Keratinocyte (primary cell): ENCODE results near the gene KRT4. TPM values are rescaled to one million over a fixed set of nuclear protein-coding genes. Genes with fewer than 3 reads are reported as not detected.

Experiments
- DNase-seq: peaks from one replicate; pipeline ENCODE4 v3.0.0-alpha.2; 2011; ENCODE audit warnings: low read depth, missing footprints, low spot score
- FAIRE-seq: peaks from 2 replicates; lab custom pipeline; 2011; peaks lifted over from hg19 to GRCh38; lab: Jason Lieb, UNC
- H2AFZ ChIP-seq: 2 replicates; pipeline ENCODE4 v1.6.0; 2012; ENCODE audit warnings: low read length, control low read depth, inconsistent platforms; ENCODE audit not compliant: control insufficient read depth
- H3K27ac ChIP-seq: 2 replicates; pipeline ENCODE4 v1.5.1; 2011; ENCODE audit warnings: low read length; ENCODE audit not compliant: control insufficient read depth, insufficient read depth
- H3K27me3 ChIP-seq: 3 replicates; pipeline ENCODE4 v1.6.0; 2011; ENCODE audit warnings: low read length; ENCODE audit not compliant: control insufficient read depth, insufficient read depth; ENCODE audit errors: extremely low read depth
- H3K36me3 ChIP-seq, 2 experiments: 2 replicates in 1 of 2; 3 replicates in 1 of 2; pipeline ENCODE4 v1.5.1; 2011; ENCODE audit warnings: low read length in 2 of 2, mild to moderate bottlenecking in 1 of 2; ENCODE audit not compliant: control insufficient read depth in 2 of 2, insufficient read depth in 2 of 2; ENCODE audit errors: extremely low read depth in 1 of 2
- H3K4me1 ChIP-seq: 3 replicates; pipeline ENCODE4 v1.5.1; 2011; ENCODE audit warnings: low read length; ENCODE audit not compliant: control insufficient read depth, insufficient read depth; ENCODE audit errors: extremely low read depth
- H3K4me2 ChIP-seq: 3 replicates; pipeline ENCODE4 v1.6.0; 2011; ENCODE audit warnings: low read depth, low read length; ENCODE audit not compliant: control insufficient read depth, insufficient read depth; ENCODE audit errors: extremely low read depth
- H3K4me3 ChIP-seq, 3 experiments: fragments of 200-600 bp in 1 of 3; sonication (generic) in 1 of 3; 2 replicates in 2 of 3; 3 replicates in 1 of 3; pipeline ENCODE4 v1.5.1; 2011 to 2016; ENCODE audit warnings: low read length in 3 of 3, mild to moderate bottlenecking in 3 of 3, control low read depth in 2 of 3, inconsistent platforms in 1 of 3, low read depth in 1 of 3, mixed read lengths in 1 of 3, mixed run types in 1 of 3, moderate library complexity in 1 of 3; ENCODE audit not compliant: control insufficient read depth in 2 of 3, insufficient read depth in 2 of 3; ENCODE audit errors: extremely low read depth in 1 of 3
- H3K79me2 ChIP-seq: 2 replicates; pipeline ENCODE4 v1.6.0; 2012; ENCODE audit warnings: low read length; ENCODE audit not compliant: control insufficient read depth, insufficient read depth
- H3K9ac ChIP-seq: 3 replicates; pipeline ENCODE4 v1.6.0; 2011; ENCODE audit warnings: low read length; ENCODE audit not compliant: control insufficient read depth, insufficient read depth; ENCODE audit errors: extremely low read depth
- H3K9me1 ChIP-seq: 3 replicates; pipeline ENCODE4 v1.6.0; 2011; ENCODE audit warnings: low read length; ENCODE audit not compliant: control insufficient read depth, insufficient read depth; ENCODE audit errors: extremely low read depth
- H3K9me3 ChIP-seq: 2 replicates; pipeline ENCODE4 v1.5.1; 2012; ENCODE audit warnings: low read depth, low read length; ENCODE audit not compliant: control insufficient read depth
- H4K20me1 ChIP-seq: 3 replicates; pipeline ENCODE4 v1.6.0; 2011; ENCODE audit warnings: low read length; ENCODE audit not compliant: control insufficient read depth, insufficient read depth; ENCODE audit errors: extremely low read depth
- CTCF ChIP-seq, 3 experiments: IDR thresholded peaks in 1 of 3; conservative IDR thresholded peaks in 1 of 3; optimal IDR thresholded peaks in 1 of 3; 2 replicates in 2 of 3; 3 replicates in 1 of 3; pipeline versions ENCODE3 to v1.5.1; 2011; ENCODE audit warnings: low read length in 3 of 3, mild to moderate bottlenecking in 3 of 3, moderate library complexity in 2 of 3, control low read depth in 1 of 3, inconsistent platforms in 1 of 3; ENCODE audit not compliant: insufficient read depth in 2 of 3; ENCODE audit errors: extremely low read depth in 1 of 3
- EZH2 ChIP-seq: IDR thresholded peaks from one replicate; pipeline ENCODE4 v1.6.1; 2012; ENCODE audit warnings: inconsistent platforms, mild to moderate bottlenecking, low read length, moderate library complexity
- dilution Hi-C: fragments of 300-500 bp; cut with MboI; formaldehyde crosslinking; loops from one replicate; pipeline ENCODE4 v1.7.0; 2020; ENCODE audit warnings: low sequenced_read_pairs; ENCODE audit not compliant: extremely low pct_ligation_motif_present
- polyA plus RNA-seq, 5 experiments: library from polyadenylated mRNA; depleted of rRNA in 3 of 5; stranded (reverse) in 3 of 5; stranded (forward) in 1 of 5; unstranded in 1 of 5; fragments of >200 nt; gene quantifications; 1 replicate in 1 of 5; 2 replicates in 3 of 5; 3 replicates in 1 of 5; pipeline versions ENCODE4 v1.2.1 to v1.2.3, GENCODE V29; 2011 to 2012; ENCODE audit warnings: missing spikeins in 2 of 5, low read depth in 1 of 5, low replicate concordance in 1 of 5

The KRT4 gene
- polyA plus RNA-seq, 1 donor (not counting 4 experiments of a cell fraction or from before 2014, with no cell fraction given): 2.0 TPM

GRCh38 chr12:52808573-52809160, 5.2 kb downstream of the KRT4 start:
- no peak overlapping the region for H3K4me2 ChIP-seq
- H3K9me1 ChIP-seq: no peaks in the 10 kb centered on the region
- no peaks in the 10 kb centered on the region for H3K4me1 ChIP-seq
- TF ChIP-seq EZH2 (no peak), CTCF (optimal IDR thresholded peaks at IDR 0.05 in 1 of 3, IDR thresholded peaks at IDR 0.05 in 1 of 3, conservative IDR thresholded peaks at IDR 0.05 in 1 of 3; ENCODE audit: extremely low read depth in 1 of 3, insufficient read depth in 2 of 3, low read length in 3 of 3) (no peak)
- no peak overlapping the region for H3K4me3 ChIP-seq
- no peaks in the 10 kb centered on the region for H3K79me2 ChIP-seq
- no peak overlapping the region for H3K27ac ChIP-seq
- H3K9me3 ChIP-seq: no peaks in the 10 kb centered on the region
- DNase-seq (no peak), FAIRE-seq (no peak)
- H3K36me3 ChIP-seq: no peaks in the 10 kb centered on the region
- peaks cover 33% of the 10 kb centered on the region for H3K27me3 ChIP-seq
- dilution Hi-C loops: no loop called here
- no peak overlapping the region for H2AFZ ChIP-seq
- no peaks in the 10 kb centered on the region for H4K20me1 ChIP-seq
- H3K9ac ChIP-seq: no peak overlapping the region

- Histone ChIP-seq H4K20me1 (no peaks in the 10 kb centered on the region), H3K27ac (no peak overlapping the region), H3K4me2 (no peak overlapping the region), H3K36me3 (no peaks in the 10 kb centered on the region), H3K27me3 (peaks cover 28% of the 10 kb centered on the region), H3K9me3 (no peaks in the 10 kb centered on the region), H3K9me1 (no peaks in the 10 kb centered on the region), H3K4me3 (no peak overlapping the region), H3K79me2 (no peaks in the 10 kb centered on the region), H3K4me1 (no peaks in the 10 kb centered on the region), H3K9ac (no peak overlapping the region), H2AFZ (no peak overlapping the region)
- TF ChIP-seq CTCF (optimal IDR thresholded peaks at IDR 0.05 in 1 of 3, IDR thresholded peaks at IDR 0.05 in 1 of 3, conservative IDR thresholded peaks at IDR 0.05 in 1 of 3; ENCODE audit: extremely low read depth in 1 of 3, insufficient read depth in 2 of 3, low read length in 3 of 3) (no peak), EZH2 (no peak)
- FAIRE-seq: no peak
- DNase-seq: no peak
- dilution Hi-C loops: no loop called here
These were observed 6.1 kb downstream of the KRT4 start for GRCh38 chr12:52807544-52808470.
